Inferior parietal cortex (tissue), 1 donor: Measurements from ENCODE around the gene ARHGAP11A.

Experiments used
- DNase-seq: peaks from one replicate; pipeline ENCODE4 v3.0.0-alpha.2; 2016; ENCODE audit errors: extremely low spot score

The ARHGAP11A gene

GRCh38 chr15:32657198-32657883, 42.0 kb downstream of the ARHGAP11A start:
- no peak for DNase-seq

DNA sequence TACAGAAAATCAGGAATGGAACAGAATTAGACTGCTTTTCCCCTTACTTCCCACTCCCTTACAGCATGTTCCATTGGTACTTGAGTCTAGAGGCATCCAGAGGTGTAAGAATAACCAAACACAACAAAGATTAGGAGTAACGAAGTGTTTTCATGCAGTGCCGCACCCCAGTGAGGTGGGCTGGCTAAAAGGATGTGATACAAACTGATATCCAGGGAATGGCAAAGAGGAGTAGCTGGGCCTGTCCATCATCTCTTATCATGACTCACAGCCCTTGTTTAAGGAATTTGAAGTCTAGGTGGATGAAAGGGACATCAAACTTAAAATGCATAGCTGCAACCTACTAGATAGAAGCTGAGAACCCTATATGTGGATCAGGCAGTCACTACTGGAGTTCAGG, 42.6 kb downstream of the ARHGAP11A start:
- no peak for DNase-seq

DNA sequence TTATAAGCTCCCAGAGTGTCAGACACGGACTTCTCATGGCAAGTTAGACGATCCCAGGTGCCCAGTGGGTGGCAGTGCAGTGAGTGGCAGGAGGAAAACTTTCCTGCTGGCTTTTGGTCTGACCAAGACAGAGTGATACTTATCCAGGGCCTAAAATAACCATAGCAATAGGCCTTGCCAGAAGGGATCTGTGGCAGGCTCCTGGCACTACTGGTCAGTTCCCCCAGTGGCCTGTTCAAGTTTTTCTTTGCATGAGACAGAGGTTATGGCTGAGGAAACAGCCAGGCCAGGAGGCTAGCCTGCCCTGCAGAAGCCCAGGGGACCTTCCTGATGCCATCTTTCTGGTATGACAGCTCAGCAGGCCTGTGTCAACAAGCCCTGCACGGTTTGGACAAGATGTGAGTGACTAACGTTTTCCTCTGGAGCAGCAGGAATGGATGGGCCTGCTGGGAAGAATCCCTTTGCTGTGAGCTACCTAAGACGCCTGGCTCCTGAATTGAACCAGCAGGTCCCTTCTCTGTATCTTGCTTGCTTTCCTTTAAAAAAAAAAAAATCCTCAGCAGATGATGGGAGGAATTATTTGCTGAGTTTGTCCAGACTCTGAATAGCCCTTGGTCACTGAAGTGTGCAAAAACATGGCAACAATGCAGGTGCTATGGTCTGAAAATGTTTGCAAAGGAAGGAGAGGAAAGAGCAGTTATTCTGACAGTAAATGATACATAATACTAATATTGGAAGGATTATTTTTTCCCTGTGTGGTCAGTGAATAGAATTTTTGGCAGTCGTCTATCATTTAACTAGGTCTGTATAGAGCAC, 44.2 kb downstream of the ARHGAP11A start:
- DNase-seq = no peak

DNA sequence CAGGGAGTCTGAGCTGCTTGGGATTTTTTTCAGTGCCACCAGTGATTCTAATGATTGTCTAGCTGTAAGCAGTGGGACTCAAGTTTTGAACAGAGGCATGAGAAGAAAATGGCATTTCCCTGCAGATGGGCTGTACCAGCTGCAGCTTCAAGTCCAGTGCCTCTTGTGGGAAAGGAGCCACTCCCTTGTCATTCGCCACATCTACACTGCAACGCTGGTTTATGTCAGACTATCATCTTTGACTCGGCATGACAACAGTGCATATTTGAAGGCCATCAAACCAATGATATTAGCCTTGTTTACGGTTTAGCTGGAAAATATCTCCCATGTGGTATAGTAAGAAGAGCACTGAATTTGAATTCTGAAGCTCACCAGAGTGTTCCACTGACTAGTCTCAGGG, 48.4 kb downstream of the ARHGAP11A start:
- no peak for DNase-seq

GRCh38 chr15:32664796-32665195, 49.5 kb downstream of the ARHGAP11A start:
- no peak for DNase-seq

GRCh38 chr15:32667321-32667720, 52.0 kb downstream of the ARHGAP11A start:
- no peak for DNase-seq

GRCh38 chr15:32668942-32669341, 53.6 kb downstream of the ARHGAP11A start:
- no peak for DNase-seq

DNA sequence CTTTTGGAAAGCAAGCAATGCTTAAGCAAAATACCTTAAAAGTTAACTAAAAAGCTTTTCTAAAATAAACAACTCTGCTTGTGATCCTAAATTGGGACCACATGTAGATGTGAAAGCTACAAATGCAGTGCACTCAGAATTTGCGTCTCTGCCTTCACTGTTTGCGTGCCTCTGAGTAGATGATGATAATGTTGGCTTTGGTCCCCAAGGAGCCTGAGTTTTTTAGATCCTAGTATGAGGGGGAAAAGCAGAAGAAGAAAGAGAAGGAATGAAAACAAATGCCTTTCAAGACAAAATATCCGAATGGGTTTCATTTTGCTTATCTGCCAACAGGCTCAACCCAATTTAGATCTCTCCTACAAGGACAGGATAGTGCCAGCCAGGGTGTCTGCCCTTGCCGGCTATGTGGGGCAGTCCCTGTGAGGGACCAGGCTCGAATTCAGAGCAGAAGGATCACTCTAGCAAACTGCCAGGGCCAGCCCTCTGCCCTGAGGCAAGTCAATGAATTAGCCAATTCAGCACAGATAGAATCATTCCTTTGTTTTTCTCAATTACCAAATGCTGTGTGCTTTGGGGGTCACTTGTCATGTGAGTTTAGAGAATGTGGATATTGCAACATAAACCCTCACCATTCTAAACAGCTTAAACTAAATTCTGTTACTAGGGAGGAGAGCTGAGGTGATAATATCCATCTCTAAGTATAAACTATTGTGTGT, 54.8 kb downstream of the ARHGAP11A start:
- DNase-seq = peak; percentile 82

- no peak for DNase-seq
These were observed 55.3 kb downstream of the ARHGAP11A start for GRCh38 chr15:32670623-32671022.

DNA sequence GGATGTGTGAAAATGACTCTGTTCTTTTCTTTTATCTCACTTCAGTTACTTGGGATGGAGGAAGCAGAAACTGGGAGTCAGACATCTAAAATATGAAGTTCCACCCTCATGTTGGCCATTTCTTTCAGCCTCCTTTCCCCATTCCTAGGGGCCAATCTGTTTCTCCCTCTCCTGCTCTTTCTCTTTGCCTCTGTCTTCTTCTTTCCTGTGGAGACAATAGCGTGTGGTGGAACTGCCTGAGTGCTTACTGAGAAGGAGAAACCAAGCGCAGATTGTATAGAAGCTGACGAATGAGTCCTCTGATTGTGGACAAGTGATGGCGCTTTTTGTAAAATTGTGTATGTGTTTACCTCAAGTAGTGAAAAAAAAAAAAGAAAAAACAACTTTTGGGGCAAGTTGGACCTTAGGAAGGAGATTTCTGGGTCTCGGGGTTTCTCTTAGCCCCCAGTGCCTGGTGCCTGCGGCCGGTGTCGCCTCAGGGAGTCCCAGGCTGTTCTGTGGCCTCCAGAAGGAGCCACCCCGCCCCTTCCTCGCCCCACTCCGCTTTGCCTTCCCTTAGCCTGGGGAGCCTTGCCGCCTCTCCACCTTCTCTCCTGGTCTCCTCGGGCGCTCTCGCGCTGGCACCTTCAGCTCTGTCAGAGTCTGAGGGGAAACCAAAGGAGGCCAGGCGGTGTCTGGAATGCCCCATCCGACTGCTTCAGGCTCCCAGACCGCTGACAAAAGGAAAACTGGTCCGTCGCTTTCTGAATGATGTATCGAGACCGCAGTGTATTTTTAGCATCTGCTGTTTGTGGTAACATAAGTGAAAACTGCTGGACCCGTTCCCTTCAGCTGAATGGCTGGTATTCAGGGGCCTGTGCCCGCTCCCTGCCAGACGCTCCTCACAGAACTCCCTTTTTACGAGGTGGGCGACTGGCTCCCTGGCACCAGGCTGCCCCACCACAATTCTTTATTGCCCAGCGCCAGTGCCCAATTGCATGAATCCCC, 56.3 kb downstream of the ARHGAP11A start:
- peak; percentile 60 for DNase-seq

DNA sequence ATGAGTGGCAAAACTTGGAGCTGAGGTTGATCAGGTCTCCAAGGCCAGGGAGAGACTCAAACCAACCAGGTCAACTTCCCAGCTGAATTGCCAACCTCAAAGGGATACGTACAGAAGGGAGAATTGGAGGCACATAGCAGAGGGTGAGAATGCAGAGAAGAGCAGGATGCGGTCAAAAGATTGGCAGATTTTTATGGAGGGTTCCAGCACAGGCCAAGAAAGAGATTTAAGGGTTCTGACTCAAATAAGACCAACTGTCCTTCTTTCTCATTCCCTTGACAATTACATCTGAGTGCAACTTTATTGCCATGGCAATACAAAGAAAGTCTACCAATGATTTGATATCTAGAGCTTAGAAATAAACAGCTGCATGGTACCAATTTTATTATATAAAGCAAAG, 59.4 kb downstream of the ARHGAP11A start:
- DNase-seq = no peak

GRCh38 chr15:32675466-32675865, 60.2 kb downstream of the ARHGAP11A start:
- DNase-seq = no peak

DNA sequence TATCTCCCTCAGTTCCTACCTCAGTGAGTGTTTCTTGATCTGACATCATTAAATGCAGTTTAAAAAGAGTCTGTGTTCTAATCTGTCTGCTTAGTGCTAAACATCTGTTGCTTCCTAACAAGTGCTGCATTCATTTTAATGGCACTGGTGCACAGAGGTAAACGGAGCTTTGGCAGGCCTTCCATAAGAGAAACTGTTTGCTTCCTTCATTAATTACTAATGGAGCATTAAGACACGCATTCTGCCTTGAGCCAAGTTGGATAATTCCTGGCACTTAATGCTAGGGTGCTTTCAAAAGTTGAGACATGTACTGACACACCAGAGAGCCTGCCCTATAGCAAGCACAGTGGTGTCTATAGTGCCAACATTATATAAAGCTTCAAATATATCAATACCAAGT, 60.9 kb downstream of the ARHGAP11A start:
- DNase-seq = no peak

DNA sequence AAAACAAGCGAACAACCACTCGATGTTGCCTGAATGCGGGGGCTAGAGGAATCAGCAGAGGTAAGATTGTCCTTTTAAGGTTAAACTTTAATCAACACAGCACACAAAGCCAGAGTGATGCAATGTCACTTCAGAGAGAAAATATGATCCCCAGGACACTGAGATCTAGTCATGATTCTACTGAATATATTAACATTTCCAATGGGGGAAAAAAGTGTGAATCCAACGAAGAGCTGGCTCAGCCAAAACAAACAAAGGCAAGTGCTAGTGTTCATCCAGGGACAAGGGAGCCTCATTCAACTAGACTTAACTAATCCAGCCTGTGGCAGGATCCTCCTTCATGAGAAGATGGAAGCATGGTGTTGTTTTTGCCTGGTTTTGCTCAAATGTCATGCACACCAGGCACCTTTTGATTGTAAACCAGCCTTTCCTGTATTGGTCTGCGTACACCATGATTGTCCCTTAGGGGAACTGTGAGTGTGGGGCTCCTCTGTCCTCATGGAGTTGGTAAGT, 62.0 kb downstream of the ARHGAP11A start:
- DNase-seq = no peak

GRCh38 chr15:32679298-32679690, 64.0 kb downstream of the ARHGAP11A start:
- no peak for DNase-seq

- no peak for DNase-seq
These were observed 67.3 kb downstream of the ARHGAP11A start for GRCh38 chr15:32682569-32682968.

- no peak for DNase-seq
These were observed 67.8 kb downstream of the ARHGAP11A start for GRCh38 chr15:32682977-32683630.

GRCh38 chr15:32683906-32684584, 68.7 kb downstream of the ARHGAP11A start:
- DNase-seq = no peak

DNA sequence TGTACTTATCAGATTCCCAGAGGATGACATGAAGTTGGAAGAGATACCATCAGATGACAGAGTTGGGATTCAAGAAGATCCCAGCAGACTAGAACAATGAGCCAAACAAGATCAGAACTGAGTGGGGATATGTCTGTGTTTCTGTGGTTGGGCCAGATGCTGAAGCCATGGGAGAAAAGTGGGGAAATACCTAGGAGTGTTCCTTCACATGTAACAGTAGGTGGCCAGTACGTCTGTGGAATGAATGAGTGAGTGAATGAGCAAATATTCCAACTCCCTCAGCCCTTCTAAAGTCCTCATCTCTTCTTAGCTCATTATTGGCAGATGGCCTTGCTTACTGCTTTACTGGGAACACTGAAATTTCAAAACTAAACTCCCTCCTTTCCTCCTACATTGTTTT, 70.3 kb downstream of the ARHGAP11A start:
- no peak for DNase-seq

- DNase-seq = no peak
These were observed 72.3 kb downstream of the ARHGAP11A start for GRCh38 chr15:32687556-32687955.
